ENCODE results near the gene MYL9. TPM values are rescaled to one million over a fixed set of nuclear protein-coding genes. Genes with fewer than 3 reads are reported as not detected.
"Not testable (repeated sequence)": the region's sequence is repeated elsewhere in the genome, so short reads cannot be mapped to it uniquely, and the experiment has no call there.

MYL9 gene
- total and polyA plus RNA-seq, 2 donors (not counting 1 experiment from before 2014, with no cell fraction given): 25.4 to 457 TPM

DNA sequence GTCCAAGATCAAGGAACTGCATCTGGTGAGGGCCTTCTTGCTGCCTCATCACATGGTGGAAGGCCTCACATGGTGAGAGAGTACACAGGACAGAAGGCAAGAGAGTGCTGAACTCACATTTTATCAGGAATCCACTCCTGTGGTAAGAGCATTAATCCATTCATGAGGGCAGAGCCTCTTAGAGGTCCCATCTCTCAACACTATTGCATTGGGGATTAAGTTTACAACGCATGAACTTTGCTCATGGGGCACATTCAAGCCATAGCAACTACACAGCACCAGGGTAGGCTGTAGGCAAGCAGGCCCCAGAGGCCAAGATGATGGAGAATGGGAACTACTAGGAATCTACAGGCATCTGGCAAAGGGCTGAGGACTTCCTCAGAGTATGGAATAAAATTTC, 22.1 kb downstream of the MYL9 start:
- no peak overlapping the region for H3K27ac ChIP-seq (ENCODE audit: insufficient read depth, low read length)
- TF ChIP-seq, protein P1, sequence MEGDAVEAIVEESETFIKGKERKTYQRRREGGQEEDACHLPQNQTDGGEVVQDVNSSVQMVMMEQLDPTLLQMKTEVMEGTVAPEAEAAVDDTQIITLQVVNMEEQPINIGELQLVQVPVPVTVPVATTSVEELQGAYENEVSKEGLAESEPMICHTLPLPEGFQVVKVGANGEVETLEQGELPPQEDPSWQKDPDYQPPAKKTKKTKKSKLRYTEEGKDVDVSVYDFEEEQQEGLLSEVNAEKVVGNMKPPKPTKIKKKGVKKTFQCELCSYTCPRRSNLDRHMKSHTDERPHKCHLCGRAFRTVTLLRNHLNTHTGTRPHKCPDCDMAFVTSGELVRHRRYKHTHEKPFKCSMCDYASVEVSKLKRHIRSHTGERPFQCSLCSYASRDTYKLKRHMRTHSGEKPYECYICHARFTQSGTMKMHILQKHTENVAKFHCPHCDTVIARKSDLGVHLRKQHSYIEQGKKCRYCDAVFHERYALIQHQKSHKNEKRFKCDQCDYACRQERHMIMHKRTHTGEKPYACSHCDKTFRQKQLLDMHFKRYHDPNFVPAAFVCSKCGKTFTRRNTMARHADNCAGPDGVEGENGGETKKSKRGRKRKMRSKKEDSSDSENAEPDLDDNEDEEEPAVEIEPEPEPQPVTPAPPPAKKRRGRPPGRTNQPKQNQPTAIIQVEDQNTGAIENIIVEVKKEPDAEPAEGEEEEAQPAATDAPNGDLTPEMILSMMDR (conservative IDR thresholded peaks at IDR 0.05 in 1 of 2, IDR thresholded peaks at IDR 0.05 in 1 of 2; ENCODE audit: low read depth in 1 of 2, low read length in 2 of 2): no peak
- no peak for TF ChIP-seq EZH2 (IDR thresholded peaks at IDR 0.05; ENCODE audit: low read length, missing control alignments)
- H2AFZ ChIP-seq (ENCODE audit: low read length): no peak overlapping the region
- DNase-seq (ENCODE audit: low read depth in 2 of 2): no peak
- H3K9me3 ChIP-seq (ENCODE audit: control insufficient read depth, insufficient read depth, low read depth, low read length): no peaks in the 10 kb centered on the region
- peaks cover 4% of the 10 kb centered on the region for H3K27me3 ChIP-seq (ENCODE audit: control insufficient read depth, insufficient read depth, low read length)
- no peaks in the 10 kb centered on the region for H3K36me3 ChIP-seq (ENCODE audit: control insufficient read depth, insufficient read depth, low read length)
- H3K4me2 ChIP-seq (ENCODE audit: extremely low read depth, insufficient read depth, low read length): no peak overlapping the region
- H3K79me2 ChIP-seq (ENCODE audit: control insufficient read depth, insufficient read depth, low read length): no peaks in the 10 kb centered on the region
- H3K4me3 ChIP-seq (replicated peaks in 1 of 4; ENCODE audit: control extremely low read depth in 1 of 4, insufficient read depth in 1 of 4, low read depth in 3 of 4, low read length in 4 of 4): no peak overlapping the region
- no peaks in the 10 kb centered on the region for H3K4me1 ChIP-seq (ENCODE audit: control insufficient read depth, extremely low read depth, insufficient read depth, low read length)
- H3K9ac ChIP-seq (ENCODE audit: insufficient read depth, low read length): no peak overlapping the region
- H4K20me1 ChIP-seq (ENCODE audit: control insufficient read depth, extremely low read depth, insufficient read depth, low read length): no peaks in the 10 kb centered on the region

DNA sequence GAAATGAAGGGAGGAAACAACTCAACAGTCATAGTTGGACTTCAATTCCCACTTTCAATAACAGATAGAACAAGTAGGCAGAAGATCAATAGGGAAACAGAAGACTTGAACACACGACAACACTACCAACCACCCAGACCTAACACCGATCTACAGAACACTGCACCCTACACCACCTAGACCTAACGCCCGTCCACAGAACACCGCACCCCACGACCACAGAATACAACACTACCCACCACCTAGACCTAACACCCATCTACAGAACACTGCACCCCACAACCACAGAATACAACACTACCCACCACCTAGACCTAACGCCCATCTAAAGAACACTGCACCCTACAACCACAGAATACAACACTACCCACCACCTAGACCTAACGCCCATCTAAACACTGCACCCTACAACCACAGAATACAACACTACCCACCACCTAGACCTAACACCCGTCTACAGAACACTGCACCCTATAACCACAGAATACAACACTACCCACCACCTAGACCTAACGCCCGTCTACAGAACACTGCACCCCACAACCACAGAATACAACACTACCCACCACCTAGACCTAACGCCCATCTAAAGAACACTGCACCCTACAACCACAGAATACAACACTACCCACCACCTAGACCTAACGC, 22.9 kb downstream of the MYL9 start:
- H3K4me2 ChIP-seq (ENCODE audit: extremely low read depth, insufficient read depth, low read length); H3K36me3 ChIP-seq (ENCODE audit: control insufficient read depth, insufficient read depth, low read length); H3K9me3 ChIP-seq (ENCODE audit: control insufficient read depth, insufficient read depth, low read depth, low read length); H3K9ac ChIP-seq (ENCODE audit: insufficient read depth, low read length); H4K20me1 ChIP-seq (ENCODE audit: control insufficient read depth, extremely low read depth, insufficient read depth, low read length); H2AFZ ChIP-seq (ENCODE audit: low read length); DNase-seq (ENCODE audit: low read depth in 2 of 2); H3K4me1 ChIP-seq (ENCODE audit: control insufficient read depth, extremely low read depth, insufficient read depth, low read length); H3K27ac ChIP-seq (ENCODE audit: insufficient read depth, low read length); H3K27me3 ChIP-seq (ENCODE audit: control insufficient read depth, insufficient read depth, low read length); H3K4me3 ChIP-seq (replicated peaks in 1 of 4; ENCODE audit: control extremely low read depth in 1 of 4, insufficient read depth in 1 of 4, low read depth in 3 of 4, low read length in 4 of 4); H3K79me2 ChIP-seq (ENCODE audit: control insufficient read depth, insufficient read depth, low read length): not testable (repeated sequence)

DNA sequence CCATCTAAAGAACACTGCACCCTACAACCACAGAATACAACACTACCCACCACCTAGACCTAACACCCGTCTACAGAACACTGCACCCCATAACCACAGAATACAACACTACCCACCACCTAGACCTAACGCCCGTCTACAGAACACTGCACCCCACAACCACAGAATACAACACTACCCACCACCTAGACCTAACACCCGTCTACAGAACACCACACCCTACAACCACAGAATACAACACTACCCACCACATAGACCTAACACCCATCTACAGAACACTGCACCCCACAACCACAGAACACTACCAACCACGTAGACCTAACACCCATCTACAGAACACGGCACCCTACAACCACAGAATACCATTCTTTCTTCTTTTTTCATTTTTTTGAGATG, 23.4 kb downstream of the MYL9 start:
- not testable (repeated sequence) for H4K20me1 ChIP-seq (ENCODE audit: control insufficient read depth, extremely low read depth, insufficient read depth, low read length); H3K27me3 ChIP-seq (ENCODE audit: control insufficient read depth, insufficient read depth, low read length); H3K9ac ChIP-seq (ENCODE audit: insufficient read depth, low read length); H3K4me3 ChIP-seq (replicated peaks in 1 of 4; ENCODE audit: control extremely low read depth in 1 of 4, insufficient read depth in 1 of 4, low read depth in 3 of 4, low read length in 4 of 4); H3K27ac ChIP-seq (ENCODE audit: insufficient read depth, low read length); H3K36me3 ChIP-seq (ENCODE audit: control insufficient read depth, insufficient read depth, low read length); H3K4me1 ChIP-seq (ENCODE audit: control insufficient read depth, extremely low read depth, insufficient read depth, low read length); H3K79me2 ChIP-seq (ENCODE audit: control insufficient read depth, insufficient read depth, low read length); H3K9me3 ChIP-seq (ENCODE audit: control insufficient read depth, insufficient read depth, low read depth, low read length); H2AFZ ChIP-seq (ENCODE audit: low read length); H3K4me2 ChIP-seq (ENCODE audit: extremely low read depth, insufficient read depth, low read length); DNase-seq (ENCODE audit: low read depth in 2 of 2)

DNA sequence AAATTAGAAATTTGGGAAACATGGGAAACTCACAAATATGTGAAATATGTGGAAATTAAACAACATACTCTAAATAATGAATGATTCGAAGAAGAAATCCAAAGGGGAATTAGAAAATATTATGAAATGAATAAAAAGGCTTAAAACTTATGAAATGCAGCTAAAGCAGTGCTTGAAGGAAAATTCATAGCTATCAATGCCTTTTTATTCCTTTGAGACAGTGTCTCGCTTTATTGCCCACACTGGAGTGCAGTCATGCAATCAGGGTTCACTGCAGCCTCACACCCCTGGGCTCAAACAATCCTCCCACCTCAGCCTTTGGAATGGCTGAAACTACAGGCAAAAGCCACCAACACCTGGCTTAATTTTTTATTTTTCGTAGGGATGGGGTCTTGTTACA, 24.2 kb downstream of the MYL9 start:
- Histone ChIP-seq H3K36me3 (ENCODE audit: control insufficient read depth, insufficient read depth, low read length) (no peaks in the 10 kb centered on the region), H4K20me1 (ENCODE audit: control insufficient read depth, extremely low read depth, insufficient read depth, low read length) (no peaks in the 10 kb centered on the region), H2AFZ (ENCODE audit: low read length) (no peak overlapping the region), H3K4me2 (ENCODE audit: extremely low read depth, insufficient read depth, low read length) (no peak overlapping the region), H3K9ac (ENCODE audit: insufficient read depth, low read length) (no peak overlapping the region), H3K79me2 (ENCODE audit: control insufficient read depth, insufficient read depth, low read length) (no peaks in the 10 kb centered on the region), H3K27ac (ENCODE audit: insufficient read depth, low read length) (no peak overlapping the region), H3K4me3 (replicated peaks in 1 of 4; ENCODE audit: control extremely low read depth in 1 of 4, insufficient read depth in 1 of 4, low read depth in 3 of 4, low read length in 4 of 4) (no peak overlapping the region), H3K27me3 (ENCODE audit: control insufficient read depth, insufficient read depth, low read length) (peaks cover 4% of the 10 kb centered on the region), H3K4me1 (ENCODE audit: control insufficient read depth, extremely low read depth, insufficient read depth, low read length) (no peaks in the 10 kb centered on the region), H3K9me3 (ENCODE audit: control insufficient read depth, insufficient read depth, low read depth, low read length) (no peaks in the 10 kb centered on the region)
- no peak for DNase-seq (ENCODE audit: low read depth in 2 of 2)
- TF ChIP-seq, protein P1 (conservative IDR thresholded peaks at IDR 0.05 in 1 of 2, IDR thresholded peaks at IDR 0.05 in 1 of 2; ENCODE audit: low read depth in 1 of 2, low read length in 2 of 2): no peak
- TF ChIP-seq EZH2 (IDR thresholded peaks at IDR 0.05; ENCODE audit: low read length, missing control alignments): no peak

All from fibroblast of lung (primary cell).